ENCODE results near the gene ZNF385D. TPM values are rescaled to one million over a fixed set of nuclear protein-coding genes. Genes with fewer than 3 reads are reported as not detected.

Gene ZNF385D, protein sequence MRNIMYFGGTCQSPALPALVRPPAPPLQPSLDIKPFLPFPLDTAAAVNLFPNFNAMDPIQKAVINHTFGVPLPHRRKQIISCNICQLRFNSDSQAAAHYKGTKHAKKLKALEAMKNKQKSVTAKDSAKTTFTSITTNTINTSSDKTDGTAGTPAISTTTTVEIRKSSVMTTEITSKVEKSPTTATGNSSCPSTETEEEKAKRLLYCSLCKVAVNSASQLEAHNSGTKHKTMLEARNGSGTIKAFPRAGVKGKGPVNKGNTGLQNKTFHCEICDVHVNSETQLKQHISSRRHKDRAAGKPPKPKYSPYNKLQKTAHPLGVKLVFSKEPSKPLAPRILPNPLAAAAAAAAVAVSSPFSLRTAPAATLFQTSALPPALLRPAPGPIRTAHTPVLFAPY
- 0.28 TPM in 1 of 2 replicates, not detected in the other for total RNA-seq (2021)
- percentile 7 among the genes with signal in this experiment for Bru-seq, nascent RNA
- percentile 6 among the genes with signal in this experiment for BruChase-seq, experiment 1, labeled RNA remaining after a 2-hour chase
- BruChase-seq, experiment 2, labeled RNA remaining after a 6-hour chase, result percentile 4 among the genes with signal in this experiment
- long read RNA-seq, result 0 reads

DNA sequence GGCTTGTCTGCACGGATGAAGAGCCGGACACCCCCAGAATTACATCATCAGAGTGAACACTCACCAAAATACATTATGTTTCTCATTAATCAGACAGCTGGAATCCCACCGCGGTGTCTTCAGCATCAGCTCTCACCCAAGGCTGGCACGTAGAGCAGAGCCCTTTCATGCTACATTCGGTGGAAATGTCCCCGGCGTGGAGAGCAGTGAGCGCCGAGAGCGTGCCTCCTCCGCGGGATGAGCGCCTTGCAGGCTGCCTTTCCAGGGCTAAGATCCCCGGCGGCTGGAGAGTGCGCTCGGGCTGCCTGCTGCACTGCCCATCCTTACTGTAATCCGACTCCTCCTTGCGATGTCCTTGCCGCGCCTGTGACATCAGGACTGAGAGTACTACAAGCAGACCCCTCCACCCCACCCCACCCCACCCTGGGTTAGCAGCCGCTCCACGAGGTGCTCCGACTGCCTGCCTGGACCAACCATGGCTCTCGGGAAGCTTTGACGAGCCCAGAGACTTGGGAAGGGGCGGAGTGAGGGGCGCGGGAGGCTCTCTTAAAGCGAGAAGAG is at the start of gene ZNF385D:
TSS of gene ZNF385D (minus strand) at position 380 of the 561 bp plus-strand sequence. CDS start at position 86, 294 bp downstream.
- Histone ChIP-seq H3K9me2 (ENCODE audit: insufficient read depth) (no peaks in the 10 kb centered on the region), H3K79me2 (ENCODE audit: low read depth) (no peaks in the 10 kb centered on the region), H3K9me3 (ENCODE audit: insufficient read depth, low read depth) (no peaks in the 10 kb centered on the region), H3K4me2 (0 out of 2 replicates have a peak within 1 kb of the TSS, but pooled peaks have one; percentile 14), H4K20me1 (ENCODE audit: insufficient read depth) (no peaks in the 10 kb centered on the region), H3F3A (ENCODE audit: insufficient read depth, low read depth) (no peaks in the 10 kb centered on the region), H3K27me3 (ENCODE audit: insufficient read depth, low read depth) (no peaks in the 10 kb centered on the region), H2AFZ (no peak within 1 kb of the TSS), H3K36me3 (ENCODE audit: low read depth) (no peaks in the 10 kb centered on the region), H3K27ac (no peak within 1 kb of the TSS), H3K4me3 (peak within 1 kb of the TSS; percentile 13; the same call in 1 of the 2 replicates), H3K4me1 (replicated peaks; ENCODE audit: insufficient read depth) (no peaks in the 10 kb centered on the region)
- DNase-seq, result peak in 1 of 2 experiments; percentile 3
- intact Hi-C loops (cut with micrococcal nuclease; ENCODE audit: unreplicated experiment), result no loop called here
- ChIA-PET POLR2A (ENCODE audit: unreplicated experiment) (no interaction called here), CTCF (no interaction called here)
- no TSS peak for BruUV-seq (replicated peaks)
- TF ChIP-seq EZH2 (IDR thresholded peaks at IDR 0.05; ENCODE audit: low read depth), result no peak
- TF ChIP-seq, protein P1, sequence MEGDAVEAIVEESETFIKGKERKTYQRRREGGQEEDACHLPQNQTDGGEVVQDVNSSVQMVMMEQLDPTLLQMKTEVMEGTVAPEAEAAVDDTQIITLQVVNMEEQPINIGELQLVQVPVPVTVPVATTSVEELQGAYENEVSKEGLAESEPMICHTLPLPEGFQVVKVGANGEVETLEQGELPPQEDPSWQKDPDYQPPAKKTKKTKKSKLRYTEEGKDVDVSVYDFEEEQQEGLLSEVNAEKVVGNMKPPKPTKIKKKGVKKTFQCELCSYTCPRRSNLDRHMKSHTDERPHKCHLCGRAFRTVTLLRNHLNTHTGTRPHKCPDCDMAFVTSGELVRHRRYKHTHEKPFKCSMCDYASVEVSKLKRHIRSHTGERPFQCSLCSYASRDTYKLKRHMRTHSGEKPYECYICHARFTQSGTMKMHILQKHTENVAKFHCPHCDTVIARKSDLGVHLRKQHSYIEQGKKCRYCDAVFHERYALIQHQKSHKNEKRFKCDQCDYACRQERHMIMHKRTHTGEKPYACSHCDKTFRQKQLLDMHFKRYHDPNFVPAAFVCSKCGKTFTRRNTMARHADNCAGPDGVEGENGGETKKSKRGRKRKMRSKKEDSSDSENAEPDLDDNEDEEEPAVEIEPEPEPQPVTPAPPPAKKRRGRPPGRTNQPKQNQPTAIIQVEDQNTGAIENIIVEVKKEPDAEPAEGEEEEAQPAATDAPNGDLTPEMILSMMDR (conservative IDR thresholded peaks at IDR 0.05), result no peak

DNA sequence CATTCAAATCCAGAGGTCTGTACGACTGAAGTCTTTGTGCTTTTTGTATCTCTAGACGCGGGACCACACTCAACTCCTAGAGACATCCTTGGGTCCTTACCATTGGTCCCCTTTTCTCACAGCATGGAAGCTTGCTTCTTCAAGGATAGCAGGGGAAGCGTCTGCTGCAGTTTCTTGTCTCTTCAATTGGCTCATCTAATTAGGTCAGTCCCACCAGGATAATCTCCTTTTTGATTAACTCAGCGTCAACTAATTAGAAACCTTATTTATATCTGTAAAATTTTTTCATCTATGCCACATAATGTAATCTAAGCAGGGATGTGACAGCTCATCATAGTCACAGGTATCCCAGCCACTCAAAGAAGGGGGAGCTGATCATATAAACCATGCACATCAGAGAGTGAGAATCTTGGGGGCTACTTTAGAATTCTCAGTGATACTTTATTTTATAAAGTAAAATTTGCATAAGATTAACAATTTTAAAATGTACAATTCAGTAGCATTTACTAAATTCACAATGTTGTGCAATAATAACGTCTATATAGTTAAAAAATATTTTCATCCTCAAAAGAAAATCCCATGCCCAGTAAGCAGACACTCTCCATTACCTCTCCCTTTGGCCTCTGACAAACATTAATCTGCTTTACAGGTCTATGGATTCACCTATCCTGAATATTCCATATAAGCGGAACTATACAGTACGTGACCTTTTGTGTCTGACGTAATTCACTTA is 47.5 kb upstream of the ZNF385D start:
- no peaks in the 10 kb centered on the region for H3K4me1 ChIP-seq (replicated peaks; ENCODE audit: insufficient read depth)
- no peak overlapping the region for H2AFZ ChIP-seq
- DNase-seq, result no peak
- no peak overlapping the region for H3K27ac ChIP-seq
- TF ChIP-seq, protein P1 (conservative IDR thresholded peaks at IDR 0.05), result no peak
- TF ChIP-seq EZH2 (IDR thresholded peaks at IDR 0.05; ENCODE audit: low read depth), result no peak
- no peaks in the 10 kb centered on the region for H3F3A ChIP-seq (ENCODE audit: insufficient read depth, low read depth)
- no peak overlapping the region for H3K4me2 ChIP-seq
- H3K36me3 ChIP-seq (ENCODE audit: low read depth), result no peaks in the 10 kb centered on the region
- no TSS peak for BruUV-seq (replicated peaks)
- intact Hi-C loops (cut with micrococcal nuclease; ENCODE audit: unreplicated experiment), result no loop called here
- no peaks in the 10 kb centered on the region for H3K9me3 ChIP-seq (ENCODE audit: insufficient read depth, low read depth)
- H3K27me3 ChIP-seq (ENCODE audit: insufficient read depth, low read depth), result no peaks in the 10 kb centered on the region
- H3K79me2 ChIP-seq (ENCODE audit: low read depth), result no peaks in the 10 kb centered on the region
- H4K20me1 ChIP-seq (ENCODE audit: insufficient read depth), result no peaks in the 10 kb centered on the region
- ChIA-PET POLR2A (ENCODE audit: unreplicated experiment) (no interaction called here), CTCF (no interaction called here)
- H3K9me2 ChIP-seq (ENCODE audit: insufficient read depth), result no peaks in the 10 kb centered on the region
- no peak overlapping the region for H3K4me3 ChIP-seq

DNA sequence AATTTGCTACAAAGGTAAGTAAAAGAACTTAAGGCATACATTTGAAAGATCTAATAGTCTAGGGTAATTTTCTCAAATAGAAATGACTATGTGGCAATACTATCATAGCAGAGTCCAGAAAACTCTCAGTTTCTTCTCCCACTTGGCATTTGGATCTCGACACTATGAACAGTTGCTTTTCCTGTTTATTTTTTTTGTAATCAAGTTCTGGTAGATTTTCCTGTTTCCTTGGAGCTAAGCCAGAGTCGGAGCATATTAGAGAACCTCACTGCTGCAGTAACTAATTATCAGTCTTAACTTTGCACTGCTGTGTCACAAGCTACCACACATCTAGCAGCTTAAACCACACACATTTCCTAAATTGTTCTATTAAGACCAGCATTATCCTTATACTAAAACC is 44.9 kb upstream of the ZNF385D start:
- Histone ChIP-seq H3K4me1 (replicated peaks; ENCODE audit: insufficient read depth) (no peaks in the 10 kb centered on the region), H3F3A (ENCODE audit: insufficient read depth, low read depth) (no peaks in the 10 kb centered on the region), H3K27ac (no peak overlapping the region), H3K36me3 (ENCODE audit: low read depth) (no peaks in the 10 kb centered on the region), H3K4me3 (no peak overlapping the region), H4K20me1 (ENCODE audit: insufficient read depth) (no peaks in the 10 kb centered on the region), H2AFZ (no peak overlapping the region), H3K9me2 (ENCODE audit: insufficient read depth) (no peaks in the 10 kb centered on the region), H3K27me3 (ENCODE audit: insufficient read depth, low read depth) (no peaks in the 10 kb centered on the region), H3K4me2 (no peak overlapping the region), H3K9me3 (ENCODE audit: insufficient read depth, low read depth) (no peaks in the 10 kb centered on the region), H3K79me2 (ENCODE audit: low read depth) (no peaks in the 10 kb centered on the region)
- CTCF ChIA-PET, result no interaction called here
- POLR2A ChIA-PET (ENCODE audit: unreplicated experiment), result no interaction called here
- BruUV-seq (replicated peaks), result no TSS peak
- intact Hi-C loops (cut with micrococcal nuclease; ENCODE audit: unreplicated experiment), result no loop called here
- no peak for TF ChIP-seq EZH2 (IDR thresholded peaks at IDR 0.05; ENCODE audit: low read depth)
- TF ChIP-seq, protein P1 (conservative IDR thresholded peaks at IDR 0.05), result no peak
- DNase-seq, result no peak

Measured in PC-9 (cell line).